Bronchial epithelial cell (primary cell): ENCODE data around the gene COMMD8. TPM values are rescaled to one million over a fixed set of nuclear protein-coding genes. Genes with fewer than 3 reads are reported as not detected.
"Not testable (repeated sequence)": the region's sequence is repeated elsewhere in the genome, so short reads cannot be mapped to it uniquely, and the experiment has no call there.

Experiments
- DNase-seq: peaks from one replicate; pipeline ENCODE4 v3.0.0-alpha.2; 2010; ENCODE audit warnings: low read depth
- FAIRE-seq: peaks from 2 replicates; lab custom pipeline; 2011; peaks lifted over from hg19 to GRCh38; lab: Jason Lieb, UNC
- H3K27me3 ChIP-seq: 2 replicates; pipeline ENCODE4 v1.5.1; 2011; ENCODE audit warnings: low read length; ENCODE audit not compliant: control insufficient read depth, insufficient read depth
- H3K36me3 ChIP-seq: 2 replicates; pipeline ENCODE4 v1.5.1; 2011; ENCODE audit warnings: low read length; ENCODE audit not compliant: control insufficient read depth, insufficient read depth
- H3K4me3 ChIP-seq: 2 replicates; pipeline ENCODE4 v1.5.1; 2011; ENCODE audit warnings: mild to moderate bottlenecking, low read depth, low read length, control low read depth
- CTCF ChIP-seq: IDR thresholded peaks from 2 replicates; pipeline ENCODE4 v1.5.1; 2011; ENCODE audit warnings: mild to moderate bottlenecking, moderate library complexity, low read length, control low read depth, inconsistent platforms; ENCODE audit not compliant: insufficient read depth, severe bottlenecking
- total RNA-seq: library from RNA; depleted of rRNA; stranded (reverse); fragments of >200 nt; gene quantifications from 2 replicates; pipeline ENCODE4 v1.2.1, GENCODE V29; 2014

COMMD8 gene
- total RNA-seq, 1 donor from 2014 or later, result 29.2 TPM

GRCh38 chr4:47499700-47500099 lies 36.2 kb upstream of the COMMD8 start:
- H3K36me3 ChIP-seq, result no peaks in the 10 kb centered on the region
- no peak for DNase-seq
- H3K27me3 ChIP-seq, result no peaks in the 10 kb centered on the region
- no peak overlapping the region for H3K4me3 ChIP-seq
- no peak for TF ChIP-seq CTCF
- no peak for FAIRE-seq

GRCh38 chr4:47498899-47499298 lies 35.4 kb upstream of the COMMD8 start:
- FAIRE-seq (no peak), DNase-seq (no peak)
- no peak for TF ChIP-seq CTCF
- Histone ChIP-seq H3K36me3 (no peaks in the 10 kb centered on the region), H3K4me3 (no peak overlapping the region), H3K27me3 (no peaks in the 10 kb centered on the region)

- Histone ChIP-seq H3K4me3 (no peak overlapping the region), H3K36me3 (no peaks in the 10 kb centered on the region), H3K27me3 (no peaks in the 10 kb centered on the region)
- DNase-seq (no peak), FAIRE-seq (no peak)
- TF ChIP-seq CTCF, result no peak
These were observed 30.6 kb upstream of the COMMD8 start for GRCh38 chr4:47494124-47494430.

- Histone ChIP-seq H3K4me3 (no peak overlapping the region), H3K27me3 (no peaks in the 10 kb centered on the region), H3K36me3 (no peaks in the 10 kb centered on the region)
- TF ChIP-seq CTCF, result no peak
- FAIRE-seq, result no peak
- no peak for DNase-seq
These were observed 30.0 kb upstream of the COMMD8 start for GRCh38 chr4:47493238-47494123.

GRCh38 chr4:47490550-47490949 lies 27.0 kb upstream of the COMMD8 start:
- H3K36me3 ChIP-seq, result no peaks in the 10 kb centered on the region
- FAIRE-seq (no peak), DNase-seq (peak; percentile 79)
- TF ChIP-seq CTCF, result peak; percentile 64
- no peak overlapping the region for H3K4me3 ChIP-seq
- H3K27me3 ChIP-seq, result no peaks in the 10 kb centered on the region

- Histone ChIP-seq H3K36me3 (no peaks in the 10 kb centered on the region), H3K4me3 (no peak overlapping the region), H3K27me3 (no peaks in the 10 kb centered on the region)
- FAIRE-seq (no peak), DNase-seq (no peak)
- no peak for TF ChIP-seq CTCF
These were observed 25.2 kb upstream of the COMMD8 start for GRCh38 chr4:47488706-47489105.

- not testable (repeated sequence) for FAIRE-seq
These were observed 23.2 kb upstream of the COMMD8 start for GRCh38 chr4:47486727-47487126.

More at GRCh38 chr4:47486727-47487126, 23.2 kb upstream of the COMMD8 start:
- not testable (repeated sequence) for H3K4me3 ChIP-seq, H3K36me3 ChIP-seq, H3K27me3 ChIP-seq, DNase-seq
